KG1 (cell line): ENCODE results near the gene QDPR.
A peak's percentile ranks its signal among the peaks of the same experiment; 100 is the strongest.
"Not testable (repeated sequence)": the region's sequence is repeated elsewhere in the genome, so short reads cannot be mapped to it uniquely, and the experiment has no call there.

Experiments used
- DNase-seq: peaks from one replicate; lab custom pipeline; 2025; lab: John Stamatoyannopoulos, UW

Gene QDPR

GRCh38 chr4:17511950-17512795 lies at the start of gene QDPR:
Gene QDPR (minus strand): TSS chr4:17512090. CDS start chr4:17512054, 36 bp downstream.
- DNase-seq = peak; percentile 14

- no peak for DNase-seq
Observed at GRCh38 chr4:17561195-17561909, 49.5 kb upstream of the QDPR start.

- DNase-seq = no peak
Observed at GRCh38 chr4:17560065-17560673, 48.3 kb upstream of the QDPR start.

- DNase-seq = no peak
Observed at GRCh38 chr4:17559709-17560048, 47.8 kb upstream of the QDPR start.

DNA sequence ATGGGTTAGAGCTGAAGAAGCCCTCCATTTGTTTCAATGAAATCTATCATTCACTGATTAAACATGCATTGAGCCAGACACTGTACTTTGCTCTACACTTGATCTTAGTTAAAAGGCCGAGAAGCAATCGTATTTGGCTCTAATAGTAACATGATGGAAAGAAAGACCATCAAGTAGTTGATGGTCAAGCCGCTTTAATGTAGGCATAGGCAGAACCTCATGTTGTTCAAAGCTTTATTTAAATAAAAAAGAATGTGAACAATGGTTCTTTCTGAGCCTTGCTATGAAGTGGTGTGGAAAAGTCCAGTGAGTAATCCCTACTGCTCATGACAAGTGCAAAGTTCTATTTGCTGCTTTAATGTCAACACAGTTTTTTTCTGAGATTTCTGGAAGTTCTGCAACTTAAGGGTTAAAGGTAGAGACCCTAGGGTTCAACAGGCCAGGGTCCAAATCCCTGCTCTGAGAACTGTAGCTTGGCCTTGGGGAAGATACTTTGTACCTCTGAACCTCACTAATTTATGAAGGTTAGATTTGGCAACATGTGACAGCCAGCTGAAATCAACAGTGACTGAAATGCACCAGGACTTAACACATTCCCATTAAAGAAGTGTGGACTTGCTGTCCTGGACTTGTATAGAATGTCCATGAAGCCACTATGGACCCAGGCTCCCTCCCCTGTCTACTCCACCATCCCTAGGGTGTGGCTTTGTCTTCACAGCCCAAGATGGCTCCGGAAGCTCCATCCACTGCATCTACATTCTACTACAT lies 47.2 kb upstream of the QDPR start:
- DNase-seq = no peak

DNA sequence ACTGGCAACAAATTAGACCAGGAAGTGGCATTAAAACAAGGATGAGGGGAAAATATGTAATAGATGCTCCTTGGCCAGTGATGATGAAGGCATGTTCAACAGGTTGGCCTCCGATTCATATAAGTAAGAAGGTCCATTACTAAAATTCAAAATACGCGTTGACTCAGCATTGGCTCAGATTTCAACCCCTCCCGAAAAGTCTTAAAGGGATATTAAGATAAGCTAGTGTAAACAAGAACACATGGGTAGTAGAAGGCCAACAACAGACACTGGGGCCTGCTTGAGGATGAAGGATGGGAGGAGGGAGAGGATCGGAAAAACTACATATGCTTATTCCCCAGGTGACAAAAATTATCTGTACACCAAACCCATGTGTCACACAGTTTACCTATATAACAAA lies 46.0 kb upstream of the QDPR start:
- no peak for DNase-seq

- DNase-seq = no peak
Observed at GRCh38 chr4:17556498-17556897, 44.6 kb upstream of the QDPR start.

DNA sequence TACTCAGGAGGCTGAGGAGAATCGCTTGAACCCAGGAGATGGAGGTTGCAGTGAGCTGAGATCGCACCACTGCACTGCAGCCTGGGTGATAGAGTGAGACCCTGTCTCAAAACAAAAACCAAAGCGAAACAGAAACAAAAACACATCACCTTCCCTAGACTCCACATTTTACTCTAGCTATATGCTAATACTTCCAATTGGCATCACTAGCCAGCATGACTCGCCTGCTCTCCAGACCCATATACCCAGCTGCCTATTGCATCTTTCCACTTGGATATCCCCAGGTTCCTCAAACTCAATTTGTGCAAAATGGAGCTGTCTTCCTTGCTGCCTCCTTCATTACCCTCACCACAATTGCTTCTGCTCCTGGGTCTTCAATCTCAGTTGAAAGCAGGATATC lies 42.7 kb upstream of the QDPR start:
- DNase-seq = no peak

DNA sequence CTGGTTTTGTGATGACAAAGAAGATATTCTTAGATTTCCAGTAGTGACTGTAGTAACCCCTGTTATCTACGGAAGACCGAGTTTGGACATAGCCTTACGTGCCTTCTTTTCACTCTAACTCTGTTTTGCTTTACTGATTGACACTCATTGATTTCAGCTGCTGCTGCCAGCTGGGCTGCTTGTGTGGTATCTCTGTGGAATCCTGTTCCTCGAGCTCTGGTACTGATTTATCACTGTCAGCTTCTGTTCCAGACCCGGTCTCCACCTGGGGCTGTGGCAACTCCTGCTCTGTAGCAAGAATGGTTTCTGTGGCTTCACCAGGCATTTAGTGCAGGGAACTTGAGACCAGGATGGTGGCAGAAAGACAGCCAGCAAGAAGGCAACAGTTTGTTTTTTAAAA lies 40.5 kb upstream of the QDPR start:
- DNase-seq = no peak

DNA sequence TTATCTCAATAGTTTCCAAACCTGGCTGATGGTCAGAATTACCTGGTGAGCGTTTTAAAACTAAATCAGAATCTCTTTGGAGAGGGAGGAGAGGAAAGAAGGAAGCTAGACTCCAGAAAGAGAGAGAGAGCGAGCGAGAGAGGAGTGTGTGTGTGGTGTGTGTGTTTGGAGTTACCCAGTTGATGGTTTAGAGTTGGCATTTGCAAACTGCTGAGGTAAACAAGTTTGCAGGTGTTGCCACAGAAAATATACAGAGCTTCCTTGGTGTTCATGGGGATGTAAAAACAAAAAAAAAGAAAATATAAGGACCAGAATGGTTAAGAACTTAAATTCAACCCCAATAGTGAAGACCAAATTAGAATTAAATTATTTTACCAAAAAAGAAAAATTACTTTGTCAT lies 38.7 kb upstream of the QDPR start:
- DNase-seq = no peak

DNA sequence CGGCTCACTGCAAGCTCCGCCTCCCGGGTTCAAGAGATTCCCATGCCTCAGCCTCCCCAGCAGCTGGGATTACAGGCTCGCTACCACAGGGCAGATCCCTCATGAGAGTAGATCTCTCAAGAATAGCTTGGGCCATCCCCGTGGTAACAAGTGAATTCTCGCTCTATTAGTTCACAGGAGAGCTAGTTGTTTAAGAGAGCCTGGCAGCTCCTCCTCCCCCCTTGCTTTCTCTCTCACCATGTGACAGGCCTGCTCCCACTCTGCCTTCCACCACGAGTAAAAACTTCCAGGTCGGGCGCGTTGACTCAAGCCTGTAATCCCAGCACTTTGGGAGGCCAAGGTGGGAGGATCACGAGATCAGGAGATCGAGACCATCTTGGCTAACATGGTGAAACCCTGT lies 34.8 kb upstream of the QDPR start:
- DNase-seq = no peak

- no peak for DNase-seq
Observed at GRCh38 chr4:17546222-17546621, 34.3 kb upstream of the QDPR start.

DNA sequence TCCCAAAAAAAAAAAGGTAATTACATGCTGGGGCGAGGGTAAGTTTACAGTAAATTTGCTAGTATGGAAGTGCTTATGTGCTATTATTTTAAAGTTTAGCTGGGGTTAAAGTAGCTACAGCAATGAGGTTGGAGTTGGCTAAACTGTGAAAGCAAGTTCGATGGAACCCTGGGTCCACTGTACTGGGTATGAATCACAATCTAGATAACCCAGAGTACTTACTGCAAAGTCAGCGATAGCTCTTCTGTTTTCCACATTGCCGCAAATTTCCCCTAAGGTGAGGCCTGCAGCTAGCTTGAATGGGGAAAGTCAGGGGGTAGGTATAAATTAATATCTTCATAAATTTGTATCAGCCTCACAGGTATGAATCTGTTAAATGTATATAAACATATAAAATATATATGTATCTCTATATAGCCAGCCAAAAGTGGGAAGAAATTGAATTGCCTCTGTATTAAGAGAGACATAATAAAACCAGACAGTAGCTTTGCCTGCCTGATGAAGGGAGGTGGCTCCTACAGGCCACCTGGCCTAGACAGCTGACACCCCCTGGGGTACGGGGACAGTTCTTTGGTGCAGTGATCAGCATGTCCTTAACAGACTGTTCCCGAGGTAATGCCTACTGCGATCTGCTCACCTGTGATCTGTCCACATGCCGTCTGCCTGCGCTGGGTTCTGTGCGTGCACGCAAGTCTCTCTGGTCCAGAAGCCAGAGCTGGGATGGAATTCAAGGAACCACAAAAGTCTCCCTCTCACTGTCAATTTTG lies 33.7 kb upstream of the QDPR start:
- no peak for DNase-seq

DNA sequence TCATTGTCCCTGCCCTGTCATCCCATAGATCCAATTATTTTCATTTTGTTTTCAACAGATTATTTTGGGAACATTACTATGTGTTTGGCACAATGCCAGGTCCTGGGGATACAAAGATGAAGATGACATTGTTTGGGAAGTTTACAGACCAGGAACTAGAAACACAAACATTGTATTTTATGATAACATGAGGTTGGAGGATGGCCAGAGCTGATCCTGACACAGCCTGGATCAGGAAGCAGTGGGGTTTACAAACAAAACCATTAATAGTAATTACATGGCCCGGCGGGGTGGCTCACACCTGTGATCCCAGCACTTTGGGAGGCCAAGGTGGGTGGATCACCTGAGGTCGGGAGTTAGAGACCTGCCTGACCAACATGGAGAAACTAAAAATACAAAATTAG lies 32.9 kb upstream of the QDPR start:
- no peak for DNase-seq

DNA sequence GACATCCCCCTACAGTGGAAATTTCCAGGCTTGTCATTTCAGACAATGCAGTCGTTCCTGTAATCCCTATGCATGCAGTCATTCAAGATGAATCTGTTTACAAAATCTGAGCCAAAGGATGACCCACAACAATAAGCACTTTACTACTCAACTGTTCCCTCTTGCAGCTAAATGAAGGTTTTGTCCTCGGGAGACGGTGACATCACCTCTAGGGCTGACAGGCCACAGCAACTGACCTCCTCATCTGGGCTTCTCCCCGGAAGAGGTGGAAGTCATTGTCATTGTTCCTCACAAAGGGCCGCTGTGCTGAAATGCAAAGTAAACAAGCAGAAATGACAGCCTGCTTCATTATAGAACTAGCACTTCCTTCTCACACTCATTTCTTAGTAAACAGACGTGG lies 32.3 kb upstream of the QDPR start:
- DNase-seq = no peak

DNA sequence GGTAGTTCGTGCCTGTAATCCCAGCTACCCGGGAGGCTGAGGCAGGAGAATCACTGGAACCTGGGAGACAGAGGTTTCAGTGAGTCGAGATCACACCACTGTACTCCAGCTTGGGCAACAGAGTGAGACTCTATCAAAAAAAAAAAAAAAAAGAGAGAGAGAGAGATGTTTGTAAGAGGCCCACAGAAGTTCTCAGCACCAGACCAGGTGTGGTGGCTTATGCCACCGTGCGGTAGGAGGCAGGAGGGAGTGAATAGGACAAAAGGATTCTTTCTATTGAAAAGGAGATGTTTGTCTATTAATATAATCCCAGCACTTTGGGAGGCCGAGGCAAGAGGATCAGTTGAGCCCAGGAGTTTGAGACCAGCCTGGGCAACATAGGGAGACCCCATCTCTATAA lies 25.2 kb upstream of the QDPR start:
- not testable (repeated sequence) for DNase-seq

GRCh38 chr4:17535906-17536305 lies 24.0 kb upstream of the QDPR start:
- DNase-seq = no peak

DNA sequence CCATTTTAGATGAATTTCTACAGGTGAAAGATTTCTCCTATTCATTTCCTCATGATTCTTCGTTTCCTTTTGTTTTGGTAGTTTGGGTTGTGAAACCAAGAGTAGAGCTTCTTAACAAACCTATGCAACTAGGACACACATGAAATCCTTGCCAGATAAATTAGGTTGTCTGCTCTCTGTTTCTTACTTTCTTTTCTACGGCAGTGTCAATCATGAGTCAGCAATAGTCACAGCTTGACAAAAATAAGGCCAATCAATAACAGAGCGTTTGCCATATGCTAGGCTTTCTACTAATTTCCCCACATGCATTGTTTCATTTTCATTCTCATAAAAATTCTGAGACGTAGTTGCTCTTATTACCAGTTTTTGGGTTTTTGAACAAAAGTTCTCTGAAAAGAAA lies 23.4 kb upstream of the QDPR start:
- DNase-seq = no peak

DNA sequence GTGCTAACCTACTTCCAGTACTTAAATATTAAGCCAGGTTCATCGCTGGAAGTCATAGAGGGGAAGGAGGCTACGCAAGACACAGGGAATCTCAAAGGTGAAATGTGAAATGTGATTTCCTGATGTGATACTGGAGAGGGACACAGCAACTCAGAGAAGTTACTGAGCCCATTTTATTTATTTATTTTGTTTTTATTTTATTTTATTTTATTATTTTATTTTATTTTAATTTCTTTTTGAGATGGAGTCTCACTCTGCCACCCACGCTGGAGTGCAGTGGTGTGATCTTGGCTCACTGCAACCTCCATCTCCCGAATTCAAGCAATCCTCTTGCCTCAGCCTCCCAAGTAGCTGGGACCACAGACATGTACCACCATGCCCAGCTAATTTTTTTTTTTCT lies 22.8 kb upstream of the QDPR start:
- DNase-seq = no peak

DNA sequence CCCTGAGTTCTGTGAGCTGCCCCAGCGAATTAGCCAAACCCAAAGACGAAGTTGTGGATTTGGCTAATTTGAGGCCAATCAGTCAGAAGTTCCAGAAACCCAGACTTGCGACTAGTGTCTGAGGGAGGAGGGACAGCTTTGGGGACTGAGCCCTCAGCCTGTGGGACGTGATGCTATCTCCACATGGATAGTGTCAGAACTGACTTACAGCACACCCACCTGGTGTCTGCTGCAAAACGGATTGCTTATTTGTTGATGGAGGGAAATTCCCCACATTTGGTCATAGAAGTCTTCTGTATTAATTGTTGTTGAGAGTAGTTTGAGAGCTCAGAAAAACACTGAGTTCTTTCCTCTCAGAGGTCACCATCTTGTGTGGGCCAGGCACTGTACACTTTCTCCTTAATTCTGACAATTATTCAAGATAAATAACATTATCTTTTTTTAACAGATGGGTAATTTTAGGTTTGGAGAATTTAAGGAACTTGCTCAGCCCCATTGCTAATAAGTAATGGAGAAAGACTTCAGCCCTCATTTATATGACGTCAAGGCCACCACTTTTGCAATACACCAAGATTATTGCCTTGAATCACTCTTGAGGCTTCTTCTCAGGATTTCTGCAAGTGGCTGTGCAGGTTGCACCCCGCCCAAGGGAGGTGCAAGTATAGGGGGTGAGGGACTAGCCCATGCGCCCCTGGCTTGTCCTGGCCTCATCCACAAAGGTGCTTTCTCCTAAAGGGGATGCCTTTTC lies 19.8 kb upstream of the QDPR start:
- DNase-seq = no peak

DNA sequence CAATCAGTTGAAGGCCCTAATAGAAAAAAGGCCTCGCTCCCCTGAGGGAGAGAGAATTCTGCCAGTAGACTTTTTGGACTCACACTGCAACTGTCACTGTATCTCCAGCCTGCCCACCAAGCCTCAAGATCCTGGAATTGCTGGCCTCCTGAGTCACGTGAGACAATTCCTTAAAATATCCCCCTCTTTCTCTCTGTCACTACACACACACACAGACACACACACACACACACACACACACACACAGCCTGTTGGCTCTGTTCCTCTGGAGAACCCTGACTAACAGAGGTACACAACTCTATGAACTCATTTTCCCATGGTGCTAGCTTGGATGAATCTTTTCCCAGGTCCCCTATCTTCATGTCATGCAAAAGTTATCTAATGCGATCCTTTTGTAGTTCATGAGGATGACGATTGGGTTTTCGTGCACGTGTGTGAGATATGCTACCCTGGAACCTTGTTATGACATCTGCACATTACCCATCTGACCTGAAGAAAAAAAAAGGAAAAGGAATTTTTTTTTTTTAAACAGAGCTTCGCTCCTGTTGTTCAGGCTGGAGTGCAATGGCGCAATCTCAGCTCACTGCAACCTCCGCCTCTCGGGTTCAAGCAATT lies 16.8 kb upstream of the QDPR start:
- no peak for DNase-seq
